Epithelial cell of proximal tubule (primary cell): ENCODE results near the gene PCED1A. TPM values are rescaled to one million over a fixed set of nuclear protein-coding genes. Genes with fewer than 3 reads are reported as not detected.

Experiments
- DNase-seq: peaks from one replicate; pipeline ENCODE4 v3.0.0-alpha.2; 2011; ENCODE audit warnings: low read depth
- H3K4me3 ChIP-seq: 2 replicates; pipeline ENCODE4 v1.5.1; 2011; ENCODE audit warnings: low read depth, mild to moderate bottlenecking, low read length
- total RNA-seq: library from RNA; depleted of rRNA; stranded (reverse); fragments of >200 nt; gene quantifications from 2 replicates; pipeline ENCODE4 v1.2.3, GENCODE V29; 2015
- TF ChIP-seq, protein P1 (sequence below): conservative IDR thresholded peaks from 2 replicates; pipeline ENCODE4 v1.5.1; 2012; ENCODE audit warnings: low read depth, mild to moderate bottlenecking, low read length

Gene PCED1A
- total RNA-seq, 1 donor from 2014 or later, result 37.5 TPM

- no peak for DNase-seq
- TF ChIP-seq, protein P1, sequence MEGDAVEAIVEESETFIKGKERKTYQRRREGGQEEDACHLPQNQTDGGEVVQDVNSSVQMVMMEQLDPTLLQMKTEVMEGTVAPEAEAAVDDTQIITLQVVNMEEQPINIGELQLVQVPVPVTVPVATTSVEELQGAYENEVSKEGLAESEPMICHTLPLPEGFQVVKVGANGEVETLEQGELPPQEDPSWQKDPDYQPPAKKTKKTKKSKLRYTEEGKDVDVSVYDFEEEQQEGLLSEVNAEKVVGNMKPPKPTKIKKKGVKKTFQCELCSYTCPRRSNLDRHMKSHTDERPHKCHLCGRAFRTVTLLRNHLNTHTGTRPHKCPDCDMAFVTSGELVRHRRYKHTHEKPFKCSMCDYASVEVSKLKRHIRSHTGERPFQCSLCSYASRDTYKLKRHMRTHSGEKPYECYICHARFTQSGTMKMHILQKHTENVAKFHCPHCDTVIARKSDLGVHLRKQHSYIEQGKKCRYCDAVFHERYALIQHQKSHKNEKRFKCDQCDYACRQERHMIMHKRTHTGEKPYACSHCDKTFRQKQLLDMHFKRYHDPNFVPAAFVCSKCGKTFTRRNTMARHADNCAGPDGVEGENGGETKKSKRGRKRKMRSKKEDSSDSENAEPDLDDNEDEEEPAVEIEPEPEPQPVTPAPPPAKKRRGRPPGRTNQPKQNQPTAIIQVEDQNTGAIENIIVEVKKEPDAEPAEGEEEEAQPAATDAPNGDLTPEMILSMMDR, result no peak
- no peak overlapping the region for H3K4me3 ChIP-seq
Measured at GRCh38 chr20:2849529-2849928, 9.1 kb upstream of the PCED1A start.

- TF ChIP-seq, protein P1, result no peak
Measured at GRCh38 chr20:2847802-2848201, 7.3 kb upstream of the PCED1A start.

DNA sequence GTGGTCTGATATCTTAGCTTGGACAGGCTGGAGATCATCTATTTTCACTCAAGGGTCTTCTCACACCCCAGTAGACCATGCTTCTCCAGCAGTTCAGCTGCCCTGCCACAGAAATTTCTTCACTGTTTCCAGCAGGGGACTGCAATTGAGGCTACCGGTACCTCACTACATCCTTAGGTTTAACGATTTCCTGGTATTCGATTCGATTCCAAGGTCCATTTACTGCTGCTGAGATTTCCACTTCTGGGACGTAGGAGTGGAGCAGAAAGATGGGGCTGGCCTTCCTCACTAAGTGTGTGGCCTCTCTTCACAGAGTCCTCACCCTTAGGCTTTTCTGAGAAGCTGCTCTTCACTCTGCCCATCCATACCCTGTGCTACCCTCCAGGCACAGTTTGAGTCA is 6.2 kb upstream of the PCED1A start:
- no peak overlapping the region for H3K4me3 ChIP-seq
- TF ChIP-seq, protein P1, result no peak
- DNase-seq, result no peak

More at GRCh38 chr20:2847802-2848201, 7.3 kb upstream of the PCED1A start:
- no peak for DNase-seq
- no peak overlapping the region for H3K4me3 ChIP-seq

DNA sequence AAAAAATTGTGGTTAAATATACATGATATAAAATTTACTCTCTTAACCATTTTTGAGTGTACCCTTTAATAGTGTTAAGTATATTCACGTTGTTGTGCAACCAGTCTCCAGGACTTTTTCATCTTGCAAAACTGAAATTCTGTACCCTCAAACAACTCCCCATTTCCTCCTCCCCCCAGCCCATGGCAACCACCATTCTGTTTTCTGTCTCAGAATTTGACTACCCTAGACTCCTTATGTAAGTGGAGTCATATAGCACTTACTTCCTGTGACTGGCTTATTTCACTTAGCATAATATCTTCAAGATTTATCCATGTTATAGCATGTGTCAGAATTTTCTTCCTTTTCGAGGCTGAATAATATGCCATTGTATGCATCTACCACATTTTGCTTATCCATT is 5.2 kb upstream of the PCED1A start:
- no peak overlapping the region for H3K4me3 ChIP-seq
- TF ChIP-seq, protein P1, result no peak
- DNase-seq, result no peak

GRCh38 chr20:2840967-2841531 is 594 bp upstream of the PCED1A start:
- TF ChIP-seq, protein P1, result no peak
- no peak for DNase-seq

GRCh38 chr20:2839732-2840137 is 720 bp downstream of the PCED1A start:
- TF ChIP-seq, protein P1, result no peak
- peak overlapping the region; percentile 98 for H3K4me3 ChIP-seq
- no peak for DNase-seq

More at GRCh38 chr20:2840967-2841531, 594 bp upstream of the PCED1A start:
- H3K4me3 ChIP-seq, result peak overlapping the region; percentile 98
